ENCODE measurements around the gene LCN6.
"Not testable (repeated sequence)": the region's sequence is repeated elsewhere in the genome, so short reads cannot be mapped to it uniquely, and the experiment has no call there.

LCN6 gene

DNA sequence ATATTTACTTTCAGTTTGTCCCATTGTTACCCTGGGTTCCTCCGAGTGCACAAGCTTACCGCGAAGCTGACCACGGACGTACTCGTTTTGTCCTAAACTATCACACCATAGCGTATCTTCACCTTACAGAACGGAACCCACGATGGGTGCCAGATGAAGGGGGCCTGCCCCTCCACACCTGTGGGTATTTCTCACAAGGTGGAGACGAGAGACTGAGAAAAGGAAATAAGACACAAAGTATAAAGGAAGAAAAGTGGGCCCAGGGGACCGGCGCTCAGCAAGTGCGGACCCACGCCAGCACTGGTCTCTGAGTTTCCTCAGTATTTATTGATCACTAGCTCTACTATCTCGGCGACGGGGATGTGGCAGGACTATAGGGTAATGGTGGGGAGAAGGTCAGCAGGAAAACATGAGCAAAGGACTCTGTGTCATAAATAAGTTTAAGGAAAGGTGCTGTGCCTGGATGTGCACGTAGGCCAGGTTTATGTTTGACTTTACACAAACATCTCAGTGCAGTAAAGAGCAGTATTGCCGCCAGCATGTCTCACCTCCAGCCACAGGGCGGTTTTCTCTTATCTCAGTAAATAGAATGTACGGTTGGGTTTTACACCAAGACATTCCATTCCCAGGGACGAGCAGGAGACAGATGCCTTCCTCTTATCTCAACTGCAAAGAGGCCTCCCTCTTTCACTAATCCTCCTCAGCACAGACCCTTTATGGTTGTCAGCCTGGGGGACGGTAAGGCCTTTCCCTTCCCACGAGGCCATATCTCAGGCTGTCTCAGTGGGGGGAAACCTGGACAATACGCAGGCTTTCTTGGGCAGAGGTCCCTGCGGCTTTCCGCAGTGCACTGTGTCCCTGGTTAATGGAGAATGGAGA, 40.6 kb upstream of the LCN6 start:
- H3K9me3 ChIP-seq (ENCODE audit: low read length); H3K4me3 ChIP-seq (ENCODE audit: low read length); H2AFZ ChIP-seq (ENCODE audit: low read depth, low read length); H3K27me3 ChIP-seq (ENCODE audit: insufficient read depth, low read length): not testable (repeated sequence)
- Histone ChIP-seq H3K36me3 (ENCODE audit: insufficient read depth, low read length) (peaks cover 13% of the 10 kb centered on the region), H3K4me1 (ENCODE audit: insufficient read depth, low read length) (peaks cover 17% of the 10 kb centered on the region)

DNA sequence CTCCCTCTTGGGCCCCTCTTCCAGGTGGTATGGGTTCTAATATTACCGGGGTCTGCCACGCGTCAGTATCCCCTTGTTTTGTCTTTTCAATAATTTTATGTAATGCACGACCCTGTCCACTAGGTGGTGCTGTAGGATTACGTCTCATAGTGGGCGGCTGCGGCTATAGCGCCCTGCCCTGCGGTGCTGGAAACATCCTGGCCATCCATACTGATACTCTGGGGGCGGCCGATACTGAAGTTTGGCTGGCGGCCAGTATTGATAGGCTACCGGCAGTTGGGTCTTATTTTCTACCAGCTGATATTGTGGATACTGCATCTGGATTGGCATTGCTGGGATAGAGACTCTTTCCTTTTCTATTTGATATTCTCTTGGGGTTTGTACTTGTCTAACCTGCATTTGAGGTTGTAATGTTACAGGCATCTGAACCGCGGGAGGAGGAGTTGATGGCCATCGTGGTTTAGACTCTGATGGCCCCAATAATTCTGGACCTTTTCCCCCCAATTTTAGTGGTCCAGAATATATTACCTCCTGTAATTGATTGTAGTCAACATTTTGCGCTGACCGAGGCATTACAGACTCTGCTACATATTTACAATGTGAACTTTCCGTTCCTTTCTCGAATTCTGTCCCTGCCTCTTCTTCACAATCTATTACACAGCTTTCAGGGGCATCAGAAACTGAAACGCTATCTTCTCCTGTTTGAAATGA, 39.5 kb upstream of the LCN6 start:
- no peak overlapping the region for H3K4me3 ChIP-seq (ENCODE audit: low read length)
- peaks cover 17% of the 10 kb centered on the region for H3K4me1 ChIP-seq (ENCODE audit: insufficient read depth, low read length)
- peaks cover 3% of the 10 kb centered on the region for H3K27me3 ChIP-seq (ENCODE audit: insufficient read depth, low read length)
- H2AFZ ChIP-seq (ENCODE audit: low read depth, low read length), result no peak overlapping the region
- no peaks in the 10 kb centered on the region for H3K9me3 ChIP-seq (ENCODE audit: low read length)
- H3K36me3 ChIP-seq (ENCODE audit: insufficient read depth, low read length), result peaks cover 5% of the 10 kb centered on the region

DNA sequence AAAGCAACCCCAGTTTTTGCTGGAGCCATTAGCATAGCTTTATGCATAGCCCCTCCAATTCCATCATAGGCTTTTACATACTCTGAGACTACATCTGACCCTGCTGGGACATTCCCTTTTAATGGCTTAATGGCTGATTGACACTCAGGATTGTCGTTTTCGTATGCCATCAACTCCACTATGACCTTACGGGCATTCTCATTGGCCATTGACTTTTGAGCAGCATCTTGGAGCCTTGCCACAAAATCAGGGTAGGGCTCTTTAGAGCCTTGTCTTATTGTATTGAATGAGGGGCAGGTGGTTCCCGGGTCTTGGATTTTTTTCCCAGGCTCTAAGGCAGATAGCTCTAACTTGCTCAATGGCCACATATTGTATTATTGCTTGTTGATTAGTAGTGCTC, 38.7 kb upstream of the LCN6 start:
- peaks cover 17% of the 10 kb centered on the region for H3K4me1 ChIP-seq (ENCODE audit: insufficient read depth, low read length)
- H3K27me3 ChIP-seq (ENCODE audit: insufficient read depth, low read length); H3K4me3 ChIP-seq (ENCODE audit: low read length); H3K36me3 ChIP-seq (ENCODE audit: insufficient read depth, low read length); H2AFZ ChIP-seq (ENCODE audit: low read depth, low read length); H3K9me3 ChIP-seq (ENCODE audit: low read length): not testable (repeated sequence)

DNA sequence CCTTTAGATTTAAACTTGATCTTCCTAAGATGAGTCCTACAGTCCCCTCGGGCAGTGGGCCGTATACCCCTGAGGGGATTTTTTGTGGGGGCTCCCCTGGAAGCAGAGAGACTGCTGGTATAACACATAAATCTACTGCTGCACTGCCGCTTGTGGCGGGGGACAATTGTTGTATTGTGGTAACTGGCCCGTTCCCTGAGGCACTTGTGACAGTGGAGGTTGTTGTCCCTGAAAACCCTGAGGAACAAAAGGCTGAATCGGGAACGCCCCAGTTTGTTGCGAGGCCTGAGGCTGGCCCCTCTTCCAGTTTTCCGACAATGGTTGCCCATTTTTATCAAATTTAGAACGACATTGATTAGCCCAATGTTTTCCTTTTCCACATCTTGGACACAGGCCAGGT, 38.1 kb upstream of the LCN6 start:
- Histone ChIP-seq H2AFZ (ENCODE audit: low read depth, low read length) (no peak overlapping the region), H3K9me3 (ENCODE audit: low read length) (no peaks in the 10 kb centered on the region), H3K4me3 (ENCODE audit: low read length) (no peak overlapping the region), H3K36me3 (ENCODE audit: insufficient read depth, low read length) (no peaks in the 10 kb centered on the region), H3K4me1 (ENCODE audit: insufficient read depth, low read length) (peaks cover 17% of the 10 kb centered on the region), H3K27me3 (ENCODE audit: insufficient read depth, low read length) (peaks cover 5% of the 10 kb centered on the region)

DNA sequence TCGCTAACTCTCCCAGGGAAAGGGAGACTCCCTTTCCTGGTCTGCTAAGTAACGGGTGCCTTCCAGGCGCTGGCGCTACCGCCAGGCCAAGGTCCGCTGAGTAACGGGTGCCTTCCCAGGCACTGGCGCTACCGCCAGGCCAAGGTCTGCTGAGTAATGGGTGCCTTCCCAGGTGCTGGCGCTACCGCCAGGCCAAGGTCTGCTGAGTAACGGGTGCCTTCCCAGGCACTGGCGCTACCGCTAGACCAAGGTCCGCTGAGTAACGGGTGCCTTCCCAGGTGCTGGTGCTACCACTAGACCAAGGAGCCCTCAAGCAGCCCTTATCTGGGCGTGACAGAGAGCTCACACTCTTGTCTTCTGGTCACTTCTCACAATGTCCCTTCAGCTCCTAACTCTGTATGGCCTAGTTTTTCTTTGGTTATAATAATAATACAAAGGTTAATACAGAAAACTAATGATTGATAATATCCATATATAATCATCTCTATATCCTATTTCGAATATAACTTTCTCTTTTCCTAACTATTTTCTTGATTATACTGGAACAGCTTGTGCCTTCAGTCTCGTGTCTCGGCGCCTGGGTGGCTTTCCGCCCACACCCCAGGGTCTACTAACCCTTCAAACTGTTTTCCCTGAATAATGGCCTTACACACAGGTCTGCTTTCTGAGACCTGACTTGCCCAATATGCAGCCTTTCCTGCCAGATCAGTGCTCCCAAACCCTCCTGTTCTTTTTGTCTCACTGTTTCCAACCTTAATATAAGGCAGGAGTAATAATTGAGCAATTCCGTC, 37.4 kb upstream of the LCN6 start:
- not testable (repeated sequence) for H3K36me3 ChIP-seq (ENCODE audit: insufficient read depth, low read length); H3K9me3 ChIP-seq (ENCODE audit: low read length); H3K27me3 ChIP-seq (ENCODE audit: insufficient read depth, low read length); H2AFZ ChIP-seq (ENCODE audit: low read depth, low read length); H3K4me3 ChIP-seq (ENCODE audit: low read length)
- peaks cover 17% of the 10 kb centered on the region for H3K4me1 ChIP-seq (ENCODE audit: insufficient read depth, low read length)

DNA sequence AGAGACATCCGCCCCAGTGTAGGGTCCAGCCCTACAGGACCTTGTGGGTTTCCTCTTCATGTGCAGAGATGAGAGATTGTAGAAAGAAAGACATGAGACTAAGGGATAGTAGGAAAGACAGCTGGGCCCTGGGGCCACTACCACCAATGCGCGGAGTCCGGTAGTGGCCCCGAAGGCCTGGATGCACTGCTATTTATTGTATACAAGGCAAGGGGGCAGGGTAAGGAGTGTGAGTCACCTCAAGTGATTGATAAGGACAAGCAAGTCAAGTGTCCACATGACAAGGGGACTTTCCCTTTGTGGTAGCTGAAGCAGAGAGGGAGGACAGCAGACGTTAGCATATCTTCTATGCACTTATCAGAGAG, 36.7 kb upstream of the LCN6 start:
- Histone ChIP-seq H3K36me3 (ENCODE audit: insufficient read depth, low read length) (no peaks in the 10 kb centered on the region), H3K4me1 (ENCODE audit: insufficient read depth, low read length) (peaks cover 11% of the 10 kb centered on the region), H3K9me3 (ENCODE audit: low read length) (no peaks in the 10 kb centered on the region), H3K4me3 (ENCODE audit: low read length) (no peak overlapping the region), H3K27me3 (ENCODE audit: insufficient read depth, low read length) (peaks cover 10% of the 10 kb centered on the region), H2AFZ (ENCODE audit: low read depth, low read length) (no peak overlapping the region)

DNA sequence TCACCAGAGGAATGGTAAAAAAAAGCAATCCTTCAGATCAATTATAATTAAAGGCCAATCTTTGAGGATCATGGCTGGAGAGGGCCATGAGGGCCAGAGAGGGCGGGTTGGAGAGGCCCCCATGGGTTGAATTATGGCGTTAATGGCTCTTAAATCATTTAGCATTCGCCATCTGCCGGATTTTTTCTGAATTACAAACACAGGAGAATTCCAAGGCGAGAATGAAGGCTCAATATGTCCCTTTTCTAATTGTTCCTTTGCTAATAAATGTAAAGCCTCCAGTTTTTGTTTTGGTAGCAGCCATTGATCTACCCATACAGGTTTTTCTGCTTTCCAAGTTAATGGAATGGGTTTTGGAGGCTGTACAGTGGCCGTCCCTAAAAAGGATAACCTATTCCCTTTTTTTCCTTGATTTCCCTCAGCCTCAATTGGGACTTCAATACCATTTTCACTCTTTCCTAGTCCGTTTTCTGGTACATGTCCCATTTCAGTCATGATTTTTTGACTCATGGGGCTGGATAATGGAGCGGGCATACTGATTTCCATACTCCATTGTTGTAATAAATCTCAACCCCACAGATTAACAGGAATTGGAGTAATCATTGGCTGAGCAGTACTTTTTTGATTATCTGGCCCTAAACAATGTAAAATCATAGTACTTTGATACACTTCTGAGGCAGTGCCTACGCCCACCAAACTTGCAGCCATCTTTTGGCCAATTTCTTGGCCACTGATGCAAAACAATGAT, 36.1 kb upstream of the LCN6 start:
- Histone ChIP-seq H3K4me3 (ENCODE audit: low read length) (no peak overlapping the region), H3K27me3 (ENCODE audit: insufficient read depth, low read length) (peaks cover 10% of the 10 kb centered on the region), H3K4me1 (ENCODE audit: insufficient read depth, low read length) (peaks cover 10% of the 10 kb centered on the region), H3K36me3 (ENCODE audit: insufficient read depth, low read length) (no peaks in the 10 kb centered on the region), H2AFZ (ENCODE audit: low read depth, low read length) (no peak overlapping the region), H3K9me3 (ENCODE audit: low read length) (no peaks in the 10 kb centered on the region)

DNA sequence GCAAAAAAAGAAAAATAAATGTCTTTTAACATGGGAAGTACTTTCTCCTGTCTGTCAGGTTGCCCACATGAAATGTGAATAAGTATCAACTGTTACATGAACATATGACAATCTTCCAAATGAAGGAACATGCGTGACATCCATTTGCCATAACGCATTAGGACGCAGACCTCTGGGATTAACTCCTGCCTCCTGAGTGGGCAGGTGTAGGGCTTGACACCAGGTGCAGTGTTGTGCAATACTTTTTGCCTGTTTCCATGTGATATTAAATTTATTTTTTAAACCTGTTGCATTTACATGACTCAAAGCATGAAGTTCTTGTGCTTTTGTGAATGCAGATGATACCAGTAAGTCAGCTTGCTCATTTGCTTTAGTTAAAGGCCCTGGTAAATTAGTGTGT, 34.1 kb upstream of the LCN6 start:
- Histone ChIP-seq H2AFZ (ENCODE audit: low read depth, low read length) (no peak overlapping the region), H3K36me3 (ENCODE audit: insufficient read depth, low read length) (no peaks in the 10 kb centered on the region), H3K4me3 (ENCODE audit: low read length) (no peak overlapping the region), H3K4me1 (ENCODE audit: insufficient read depth, low read length) (peaks cover 6% of the 10 kb centered on the region), H3K9me3 (ENCODE audit: low read length) (no peaks in the 10 kb centered on the region), H3K27me3 (ENCODE audit: insufficient read depth, low read length) (peaks cover 10% of the 10 kb centered on the region)

DNA sequence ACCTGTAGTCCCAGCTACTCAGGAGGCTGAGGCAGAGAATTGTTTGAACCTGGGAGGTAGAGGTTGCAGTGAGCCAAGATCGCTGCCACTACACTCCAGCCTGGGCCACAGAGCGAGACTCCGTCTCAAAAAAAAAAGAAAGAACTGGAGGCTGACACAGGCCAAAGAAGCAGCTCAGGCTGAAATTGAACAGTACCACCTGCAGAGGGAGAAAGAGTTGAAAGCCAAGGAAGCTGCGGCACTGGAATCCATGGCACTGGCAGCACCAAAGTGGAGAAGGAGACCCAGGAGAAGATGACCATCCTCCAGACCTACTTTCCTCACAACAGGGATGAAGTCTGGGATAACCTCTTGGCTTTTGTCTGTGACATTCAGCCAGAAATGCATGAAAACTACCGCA, 31.5 kb upstream of the LCN6 start:
- Histone ChIP-seq H3K27me3 (ENCODE audit: insufficient read depth, low read length) (peaks cover 10% of the 10 kb centered on the region), H3K4me3 (ENCODE audit: low read length) (no peak overlapping the region), H3K9me3 (ENCODE audit: low read length) (no peaks in the 10 kb centered on the region), H2AFZ (ENCODE audit: low read depth, low read length) (no peak overlapping the region), H3K36me3 (ENCODE audit: insufficient read depth, low read length) (no peaks in the 10 kb centered on the region), H3K4me1 (ENCODE audit: insufficient read depth, low read length) (peaks cover 2% of the 10 kb centered on the region)

DNA sequence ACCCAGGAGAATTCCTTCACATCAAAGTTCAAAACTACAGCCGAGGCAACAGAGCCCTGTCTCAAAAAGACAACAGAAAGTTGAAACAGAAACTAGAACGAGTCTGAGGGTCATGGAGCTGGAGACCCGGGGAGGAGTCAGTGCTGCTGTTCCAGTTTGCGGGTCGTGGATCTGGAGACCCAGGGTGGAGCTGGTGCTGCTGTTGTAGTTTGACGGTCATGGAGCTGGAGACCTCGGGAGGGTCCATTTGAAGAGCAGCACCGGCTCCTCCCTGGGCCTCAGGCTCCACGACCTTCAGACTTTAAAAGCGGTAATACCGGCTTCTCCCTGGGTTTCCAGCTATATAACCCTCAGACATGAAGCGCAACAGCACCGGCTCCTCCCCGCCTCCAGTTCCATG, 29.0 kb upstream of the LCN6 start:
- Histone ChIP-seq H3K9me3 (ENCODE audit: low read length) (peaks cover 8% of the 10 kb centered on the region), H2AFZ (ENCODE audit: low read depth, low read length) (no peak overlapping the region), H3K36me3 (ENCODE audit: insufficient read depth, low read length) (no peaks in the 10 kb centered on the region), H3K27me3 (ENCODE audit: insufficient read depth, low read length) (peaks cover 7% of the 10 kb centered on the region), H3K4me1 (ENCODE audit: insufficient read depth, low read length) (no peaks in the 10 kb centered on the region), H3K4me3 (ENCODE audit: low read length) (no peak overlapping the region)

DNA sequence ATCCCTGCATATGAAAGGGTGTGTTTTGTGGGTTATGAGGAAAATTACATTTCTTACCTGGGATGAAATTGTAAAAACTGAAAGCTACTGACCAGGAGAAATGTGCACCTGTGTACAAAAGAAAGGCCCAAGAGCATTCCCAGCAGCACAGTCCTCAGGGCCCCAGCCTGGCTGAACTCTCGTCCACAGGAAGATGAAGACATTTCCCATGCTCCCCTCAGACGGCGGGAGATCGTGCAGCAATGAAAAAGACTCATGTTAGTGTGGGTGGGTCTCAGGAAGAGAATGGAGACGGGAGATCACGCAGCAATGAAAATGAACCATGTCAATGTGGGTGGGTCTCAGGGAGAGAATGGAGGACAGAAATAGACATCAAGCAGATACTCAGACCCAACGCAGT, 28.6 kb upstream of the LCN6 start:
- Histone ChIP-seq H3K36me3 (ENCODE audit: insufficient read depth, low read length) (no peaks in the 10 kb centered on the region), H3K4me1 (ENCODE audit: insufficient read depth, low read length) (no peaks in the 10 kb centered on the region), H2AFZ (ENCODE audit: low read depth, low read length) (no peak overlapping the region), H3K27me3 (ENCODE audit: insufficient read depth, low read length) (peaks cover 5% of the 10 kb centered on the region), H3K4me3 (ENCODE audit: low read length) (no peak overlapping the region), H3K9me3 (ENCODE audit: low read length) (peaks cover 8% of the 10 kb centered on the region)

DNA sequence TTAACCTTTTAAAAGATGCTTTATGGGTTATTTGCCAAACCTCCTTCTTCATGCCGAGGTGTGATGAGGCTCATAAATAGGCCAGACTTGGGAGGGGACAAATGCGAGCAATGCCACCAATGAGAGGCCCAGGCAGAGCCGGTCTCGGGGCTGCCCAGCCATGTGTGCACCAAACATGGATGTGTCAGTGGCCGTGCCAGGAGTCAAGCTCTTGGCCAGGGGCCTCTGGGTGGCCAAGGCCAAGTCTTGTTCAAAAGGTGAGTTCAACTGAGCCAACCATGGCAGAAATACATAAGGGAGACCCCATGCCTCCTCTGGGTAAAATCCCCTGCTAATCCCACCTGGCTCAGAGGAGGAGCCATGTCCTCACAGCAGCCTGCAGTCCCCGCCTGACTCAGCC, 26.9 kb upstream of the LCN6 start:
- Histone ChIP-seq H3K36me3 (ENCODE audit: insufficient read depth, low read length) (no peaks in the 10 kb centered on the region), H3K4me3 (ENCODE audit: low read length) (no peak overlapping the region), H3K9me3 (ENCODE audit: low read length) (peaks cover 8% of the 10 kb centered on the region), H2AFZ (ENCODE audit: low read depth, low read length) (no peak overlapping the region), H3K27me3 (ENCODE audit: insufficient read depth, low read length) (no peaks in the 10 kb centered on the region), H3K4me1 (ENCODE audit: insufficient read depth, low read length) (no peaks in the 10 kb centered on the region)

Data from neuron (in vitro differentiated cells).